Measurements from ENCODE around the gene GPX3. TPM values are rescaled to one million over a fixed set of nuclear protein-coding genes. Genes with fewer than 3 reads are reported as not detected.
A peak's percentile ranks its signal among the peaks of the same experiment; 100 is the strongest.

Gene GPX3
- total RNA-seq, 3 donors from 2014 or later = 44.6 to 460 (median 147) TPM

DNA sequence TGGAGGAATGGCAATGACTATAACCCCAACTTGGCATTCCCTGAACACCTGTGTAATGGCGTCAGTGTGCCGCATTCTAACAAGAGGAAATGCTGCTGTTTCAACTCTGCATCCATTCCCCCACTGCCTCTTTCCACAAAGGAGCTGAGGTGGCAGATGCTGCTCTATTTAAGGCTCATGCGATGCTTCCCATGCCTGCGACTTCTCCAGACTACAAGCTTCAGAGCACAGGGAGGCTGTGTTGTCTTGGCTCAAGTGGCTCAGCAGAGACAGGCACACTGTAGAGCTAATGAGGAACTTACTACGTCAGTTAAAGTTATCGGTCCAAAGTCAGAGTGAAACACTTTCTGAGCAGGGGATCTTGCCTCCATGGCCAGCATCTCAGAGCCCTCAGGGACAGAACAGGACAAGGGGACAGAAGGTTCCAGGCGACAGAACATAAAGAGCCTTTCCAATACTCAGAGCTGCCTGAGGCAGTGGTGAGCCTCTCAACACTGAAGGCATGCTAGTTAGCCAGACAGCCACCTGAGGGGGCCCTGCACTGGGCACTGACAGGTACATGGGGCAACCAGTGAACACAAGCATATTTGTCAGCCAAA, 38.6 kb downstream of the GPX3 start:
- ATAC-seq (no peak), DNase-seq (peak in 1 of 3 donors; percentile 39)
- peaks cover 14% of the 10 kb centered on the region for H3K4me1 ChIP-seq (ENCODE audit: low read depth)
- intact Hi-C loops (cut with DNase I, micrococcal nuclease) = loop anchor here in 1 of 2 donors (5.0 kb wide), 1 partner anchor 48 kb away; no protein-coding TSS in a partner anchor
- no peak overlapping the region for H3K4me3 ChIP-seq
- no peak for TF ChIP-seq CTCF (IDR thresholded peaks at IDR 0.05)
- no peaks in the 10 kb centered on the region for H3K36me3 ChIP-seq (ENCODE audit: low read depth)
- no peaks in the 10 kb centered on the region for H3K9me3 ChIP-seq

- no peak overlapping the region for H3K4me3 ChIP-seq
- ATAC-seq (no peak), DNase-seq (no peak)
- H3K36me3 ChIP-seq (ENCODE audit: low read depth) = no peaks in the 10 kb centered on the region
- intact Hi-C loops (cut with DNase I, micrococcal nuclease) = no loop called here
- no peak for TF ChIP-seq CTCF (IDR thresholded peaks at IDR 0.05)
- peaks cover 13% of the 10 kb centered on the region for H3K4me1 ChIP-seq (ENCODE audit: low read depth)
- no peaks in the 10 kb centered on the region for H3K9me3 ChIP-seq
Measured at GRCh38 chr5:151060742-151061141, 40.4 kb downstream of the GPX3 start.

DNA sequence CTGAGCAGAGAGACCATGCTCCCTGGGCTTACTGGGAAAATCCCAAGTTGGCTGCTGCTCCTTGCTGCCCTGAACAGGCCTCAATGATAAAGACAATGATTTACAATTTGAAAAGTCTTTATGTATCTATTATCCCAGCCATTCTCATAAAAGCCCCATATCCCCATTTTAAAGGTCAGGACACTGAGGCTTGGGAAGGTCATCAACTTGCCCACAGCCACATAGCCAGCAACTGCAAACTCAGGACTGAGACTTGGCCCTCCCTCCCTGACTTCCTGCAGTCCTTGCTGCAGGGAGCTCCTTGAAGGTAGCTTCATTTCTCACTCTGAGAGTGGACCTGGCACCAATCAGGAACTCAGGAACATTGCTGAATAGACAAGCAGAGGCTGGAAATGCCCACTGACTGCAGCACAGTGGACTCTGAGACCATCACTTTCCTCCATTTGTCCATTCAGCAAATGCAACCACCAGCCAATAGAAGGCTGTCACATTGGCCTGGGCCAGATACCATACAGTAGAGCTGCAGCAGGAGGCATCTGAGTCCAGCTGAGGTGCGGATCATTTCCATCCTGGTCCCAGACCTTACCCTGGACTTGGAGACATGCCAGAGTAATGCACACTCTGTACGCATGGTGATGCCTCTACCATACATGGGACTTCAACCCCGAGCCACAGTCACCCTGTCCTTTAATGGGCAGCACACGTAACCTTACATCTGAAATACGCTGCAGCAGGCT, 42.2 kb downstream of the GPX3 start:
- H3K4me1 ChIP-seq (ENCODE audit: low read depth) = peaks cover 14% of the 10 kb centered on the region
- no peak for TF ChIP-seq CTCF (IDR thresholded peaks at IDR 0.05)
- no peak overlapping the region for H3K4me3 ChIP-seq
- no peaks in the 10 kb centered on the region for H3K36me3 ChIP-seq (ENCODE audit: low read depth)
- ATAC-seq = no peak
- intact Hi-C loops (cut with DNase I, micrococcal nuclease) = no loop called here
- H3K9me3 ChIP-seq = no peaks in the 10 kb centered on the region
- DNase-seq = no peak

DNA sequence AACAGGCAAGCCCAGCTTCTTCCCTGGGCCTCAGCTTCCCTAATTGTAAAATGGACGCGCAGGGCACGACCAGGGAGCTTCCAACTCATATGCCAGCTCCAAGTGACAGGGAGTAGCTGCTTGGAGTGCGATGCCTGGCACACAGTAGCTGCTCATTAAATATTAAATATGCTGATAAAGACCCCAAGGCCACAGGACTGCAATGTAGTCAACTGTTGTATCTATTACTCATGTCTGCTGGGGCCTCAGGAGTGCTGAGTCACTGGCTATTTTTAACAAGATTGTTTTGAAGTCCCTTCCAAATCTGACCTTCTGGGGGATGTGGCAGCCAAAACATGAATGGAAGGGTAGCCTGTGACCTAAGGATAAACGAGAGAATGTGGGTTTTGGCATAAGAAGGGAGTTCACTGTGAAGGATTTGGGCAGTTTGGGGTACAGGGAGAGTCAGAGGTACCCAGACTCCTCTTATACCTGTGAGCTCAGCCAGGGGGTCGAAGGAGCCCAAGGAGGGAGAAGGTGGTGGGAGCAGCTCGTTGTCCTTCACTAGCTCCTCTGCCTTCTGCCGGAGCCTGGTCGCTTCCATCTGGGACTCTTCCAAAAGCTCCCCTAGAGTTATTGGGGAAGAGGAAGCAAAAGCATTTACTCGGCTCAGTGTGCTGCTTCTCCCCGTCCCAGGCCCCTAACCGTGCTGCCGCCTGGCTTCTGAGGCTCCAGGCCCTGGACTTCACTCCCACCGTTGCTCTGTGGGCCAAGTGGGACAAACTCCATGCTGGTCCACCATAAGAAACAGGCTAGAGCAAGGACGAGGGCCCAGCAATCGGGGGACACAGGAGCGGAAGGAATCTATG, 43.0 kb downstream of the GPX3 start:
- H3K9me3 ChIP-seq = no peaks in the 10 kb centered on the region
- no peaks in the 10 kb centered on the region for H3K36me3 ChIP-seq (ENCODE audit: low read depth)
- no peak for DNase-seq
- no peak overlapping the region for H3K4me3 ChIP-seq
- ATAC-seq = peak; percentile 9
- intact Hi-C loops (cut with DNase I, micrococcal nuclease) = no loop called here
- H3K4me1 ChIP-seq (ENCODE audit: low read depth) = peaks cover 20% of the 10 kb centered on the region
- no peak for TF ChIP-seq CTCF (IDR thresholded peaks at IDR 0.05)

- ATAC-seq (no peak), DNase-seq (no peak)
- Histone ChIP-seq H3K4me1 (ENCODE audit: low read depth) (peaks cover 32% of the 10 kb centered on the region), H3K9me3 (no peaks in the 10 kb centered on the region), H3K36me3 (ENCODE audit: low read depth) (no peaks in the 10 kb centered on the region), H3K4me3 (no peak overlapping the region)
- TF ChIP-seq CTCF (IDR thresholded peaks at IDR 0.05) = no peak
- intact Hi-C loops (cut with DNase I, micrococcal nuclease) = no loop called here
Measured at GRCh38 chr5:151064916-151065499, 44.6 kb downstream of the GPX3 start.
